Ovary (tissue), 9 donors: ENCODE results near the gene GPR152. TPM values are rescaled to one million over a fixed set of nuclear protein-coding genes. Genes with fewer than 3 reads are reported as not detected.

Experiments used
- DNase-seq, 5 donors: peaks; one replicate each; pipeline ENCODE4 v3.0.0-alpha.2; 2019 to 2020
- H3K27ac ChIP-seq, 2 donors: fragments of 200-600 bp; one replicate each; pipeline versions ENCODE4 v1.5.1 to v1.8.0; 2019 to 2022
- H3K27me3 ChIP-seq: fragments of 200-600 bp; one replicate; pipeline ENCODE4 v1.8.0; 2022
- H3K36me3 ChIP-seq: fragments of 200-600 bp; sonication (generic); one replicate; pipeline ENCODE4 v1.5.1; 2019
- H3K4me1 ChIP-seq: one replicate; pipeline ENCODE4 v1.8.1; 2013; ENCODE audit warnings: mild to moderate bottlenecking, moderate library complexity; ENCODE audit not compliant: insufficient read depth
- H3K4me3 ChIP-seq: fragments of 200-600 bp; sonication (generic); one replicate; pipeline ENCODE4 v1.5.1; 2017
- H3K9me3 ChIP-seq, 2 donors: fragments of 200-600 bp in 1 of 2; sonication (generic) in 1 of 2; one replicate each; pipeline versions ENCODE4 v1.5.1 to v1.8.1; 2013 to 2019; ENCODE audit warnings: mild to moderate bottlenecking in 1 of 2, moderate library complexity in 1 of 2
- EP300 ChIP-seq: sonication (generic); formaldehyde crosslinking; IDR thresholded peaks from one replicate; pipeline ENCODE4 v1.6.1; 2017; ENCODE audit warnings: antibody characterized with exemption
- POLR2A ChIP-seq: fragments of 450-650 bp; IDR thresholded peaks from one replicate; pipeline ENCODE4 v1.6.1; 2017; ENCODE audit warnings: antibody characterized with exemption, mild to moderate bottlenecking, moderate library complexity
- WGBS, 3 donors: extraction: QIAGEN DNeasy Blood & Tissue Kit in 1 of 3; methylation state at CpG; one replicate each; pipeline versions ENCODE4 v1.1.5 to v1.1.7; 2013 to 2017; 5-methylcytosine and 5-hydroxymethylcytosine counted together
- intact Hi-C, 4 donors: fragments of 100-400 bp; cut with DNase I; formaldehyde crosslinking; loops; one replicate each; pipeline versions ENCODE4 v1.11.0 to v1.15.1; 2022 to 2023
- polyA plus RNA-seq, 2 donors: library from polyadenylated mRNA; stranded (reverse); fragments of 200-250 nt in 1 of 2; fragments of 350-450 nt in 1 of 2; fragmentation: Illumina TruSeq in 1 of 2; extraction: RNeasy Lipid Tissue Mini Kit (QIAGEN cat#74804) in 1 of 2; gene quantifications; one replicate each; pipeline ENCODE4 v1.2.3, GENCODE V29; 2013 to 2014
- total RNA-seq, 7 donors: library from RNA; depleted of rRNA in 2 of 7; stranded (reverse); fragments of >200 nt in 2 of 7; fragmentation: NEBNext Ultra II Directional in 3 of 7; extraction: Animal tissue kit (Norgen Biotek cat#: 25700) in 3 of 7; gene quantifications; one replicate each; pipeline versions ENCODE4 v1.1.0 to v1.2.4, GENCODE V29; 2016 to 2023
- TF ChIP-seq, protein P1 (sequence below), 3 donors: fragments of 450-650 bp in 2 of 3; fragments of 200-600 bp in 1 of 3; IDR thresholded peaks; one replicate each; pipeline versions ENCODE4 v1.5.1 to v1.8.0; 2016 to 2022; ENCODE audit warnings: antibody characterized with exemption in 3 of 3, mild to moderate bottlenecking in 1 of 3
- donor health status: DM: no; HTN: no; CAD: no; lungs with moderate emphysema.
- donor health status: DM: no; HTN: no; CAD: no.
- donor health status: Bipolar disorder and iron deficiency.
- donor health status: DM: yes; HTN: yes; CAD: no.
- donor health status: DM: no; HTN: no; CAD: no.
- donor health status: DM: yes; HTN: yes; CAD: no.

GPR152 gene
- total and polyA plus RNA-seq, 9 donors, result 0.15 TPM; not detected in 8

DNA sequence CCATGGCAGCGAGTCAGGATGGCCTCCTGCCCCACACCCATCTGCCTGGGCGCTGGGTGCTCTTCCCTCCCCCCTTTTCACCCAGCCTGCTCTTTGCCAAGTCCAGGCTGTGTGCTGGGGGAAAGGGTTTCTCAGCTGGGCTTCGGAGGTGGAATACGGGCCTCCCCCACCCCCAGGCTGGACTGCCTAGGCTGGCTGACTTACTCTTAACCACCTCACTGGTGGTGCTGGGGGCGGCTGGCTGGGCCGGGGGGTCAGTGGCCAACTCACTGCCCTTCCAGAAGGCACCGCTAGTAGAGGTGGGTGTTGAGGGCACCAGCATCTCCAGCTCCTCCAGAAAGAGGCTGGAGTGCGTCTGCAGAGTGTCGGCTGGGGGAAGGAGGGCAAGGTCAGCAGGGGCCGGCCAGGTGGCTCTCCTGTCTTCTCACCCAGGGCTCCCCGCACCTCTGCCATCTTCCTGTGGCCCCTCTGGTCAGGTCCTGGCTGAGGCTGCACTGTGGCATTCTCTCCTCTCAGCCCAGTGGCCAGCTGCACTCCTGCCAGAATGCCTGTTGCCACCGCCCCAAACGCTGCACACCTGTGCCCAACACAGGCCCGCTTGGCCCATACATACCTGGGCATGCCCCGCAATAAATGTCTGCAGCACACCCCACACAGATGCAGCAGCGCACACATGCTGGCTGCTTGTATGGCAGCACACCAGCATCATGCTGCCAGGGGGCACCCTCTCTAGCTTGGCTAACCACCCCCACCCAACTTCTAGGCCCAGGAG is 42.9 kb upstream of the GPR152 start:
- no peak for DNase-seq
- TF ChIP-seq, protein P1, sequence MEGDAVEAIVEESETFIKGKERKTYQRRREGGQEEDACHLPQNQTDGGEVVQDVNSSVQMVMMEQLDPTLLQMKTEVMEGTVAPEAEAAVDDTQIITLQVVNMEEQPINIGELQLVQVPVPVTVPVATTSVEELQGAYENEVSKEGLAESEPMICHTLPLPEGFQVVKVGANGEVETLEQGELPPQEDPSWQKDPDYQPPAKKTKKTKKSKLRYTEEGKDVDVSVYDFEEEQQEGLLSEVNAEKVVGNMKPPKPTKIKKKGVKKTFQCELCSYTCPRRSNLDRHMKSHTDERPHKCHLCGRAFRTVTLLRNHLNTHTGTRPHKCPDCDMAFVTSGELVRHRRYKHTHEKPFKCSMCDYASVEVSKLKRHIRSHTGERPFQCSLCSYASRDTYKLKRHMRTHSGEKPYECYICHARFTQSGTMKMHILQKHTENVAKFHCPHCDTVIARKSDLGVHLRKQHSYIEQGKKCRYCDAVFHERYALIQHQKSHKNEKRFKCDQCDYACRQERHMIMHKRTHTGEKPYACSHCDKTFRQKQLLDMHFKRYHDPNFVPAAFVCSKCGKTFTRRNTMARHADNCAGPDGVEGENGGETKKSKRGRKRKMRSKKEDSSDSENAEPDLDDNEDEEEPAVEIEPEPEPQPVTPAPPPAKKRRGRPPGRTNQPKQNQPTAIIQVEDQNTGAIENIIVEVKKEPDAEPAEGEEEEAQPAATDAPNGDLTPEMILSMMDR (IDR thresholded peaks at IDR 0.05), result no peak

DNA sequence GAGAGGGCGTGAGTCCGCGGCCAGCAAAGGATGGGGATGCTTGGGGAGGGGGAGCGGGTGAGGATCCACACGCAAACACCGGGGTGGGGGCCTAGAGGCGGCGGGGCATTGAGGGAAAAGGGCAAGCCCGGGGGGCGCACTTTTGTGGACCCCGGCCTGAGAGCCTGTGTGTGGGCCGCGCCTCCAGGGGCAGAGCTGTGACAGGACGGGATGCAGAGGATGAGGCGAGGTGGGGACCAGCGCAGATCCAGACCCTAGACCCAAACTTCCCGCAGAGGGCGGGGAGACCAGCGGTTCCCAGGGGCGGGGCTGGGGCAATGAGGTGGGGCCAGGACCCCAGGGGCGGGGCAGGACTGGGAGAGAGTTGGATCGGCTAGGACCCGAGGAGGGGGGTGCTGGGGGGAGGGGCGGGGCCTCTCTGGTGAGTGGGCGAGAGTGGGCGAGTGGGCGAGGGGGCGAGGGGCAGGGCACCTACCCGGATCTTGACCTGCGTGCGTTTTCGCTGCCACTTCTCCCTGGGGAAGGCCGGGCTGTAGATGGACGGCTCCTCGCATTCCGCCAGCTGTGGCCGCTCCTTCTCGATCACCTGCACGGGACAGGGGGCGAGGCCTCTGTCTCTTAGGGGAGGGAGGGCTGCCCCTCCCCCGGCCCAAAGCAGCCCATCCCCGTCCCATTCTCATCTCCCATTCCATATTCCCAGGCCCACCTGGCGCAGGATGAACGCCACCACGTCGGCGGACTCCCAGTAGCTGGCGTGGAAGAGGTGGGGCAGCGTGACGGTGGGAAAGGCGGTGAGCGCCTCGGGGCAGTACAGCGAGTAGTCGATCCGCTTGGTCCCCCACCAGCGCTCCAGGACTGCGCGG is 42.1 kb upstream of the GPR152 start:
- no peak for DNase-seq
- TF ChIP-seq EP300 (no peak), POLR2A (no peak)
- TF ChIP-seq, protein P1 (IDR thresholded peaks at IDR 0.05), result no peak
- Histone ChIP-seq H3K27ac (no peak overlapping the region), H3K36me3 (no peaks in the 10 kb centered on the region), H3K27me3 (no peaks in the 10 kb centered on the region), H3K9me3 (no peaks in the 10 kb centered on the region), H3K4me3 (no peak overlapping the region), H3K4me1 (no peaks in the 10 kb centered on the region)
- 90% methylated on average over 59 of the region's 59 CpGs for WGBS, 3 donors
- intact Hi-C loops, result no loop called here

More for the DNA sequence above, 42.9 kb upstream of the GPR152 start:
- Histone ChIP-seq H3K36me3 (no peaks in the 10 kb centered on the region), H3K4me3 (no peak overlapping the region), H3K9me3 (no peaks in the 10 kb centered on the region), H3K4me1 (no peaks in the 10 kb centered on the region), H3K27ac (no peak overlapping the region), H3K27me3 (no peaks in the 10 kb centered on the region)
- 89 to 93% (median 92%) methylated on average over 16 of the region's 16 CpGs for WGBS, 3 donors
- intact Hi-C loops, result no loop called here

DNA sequence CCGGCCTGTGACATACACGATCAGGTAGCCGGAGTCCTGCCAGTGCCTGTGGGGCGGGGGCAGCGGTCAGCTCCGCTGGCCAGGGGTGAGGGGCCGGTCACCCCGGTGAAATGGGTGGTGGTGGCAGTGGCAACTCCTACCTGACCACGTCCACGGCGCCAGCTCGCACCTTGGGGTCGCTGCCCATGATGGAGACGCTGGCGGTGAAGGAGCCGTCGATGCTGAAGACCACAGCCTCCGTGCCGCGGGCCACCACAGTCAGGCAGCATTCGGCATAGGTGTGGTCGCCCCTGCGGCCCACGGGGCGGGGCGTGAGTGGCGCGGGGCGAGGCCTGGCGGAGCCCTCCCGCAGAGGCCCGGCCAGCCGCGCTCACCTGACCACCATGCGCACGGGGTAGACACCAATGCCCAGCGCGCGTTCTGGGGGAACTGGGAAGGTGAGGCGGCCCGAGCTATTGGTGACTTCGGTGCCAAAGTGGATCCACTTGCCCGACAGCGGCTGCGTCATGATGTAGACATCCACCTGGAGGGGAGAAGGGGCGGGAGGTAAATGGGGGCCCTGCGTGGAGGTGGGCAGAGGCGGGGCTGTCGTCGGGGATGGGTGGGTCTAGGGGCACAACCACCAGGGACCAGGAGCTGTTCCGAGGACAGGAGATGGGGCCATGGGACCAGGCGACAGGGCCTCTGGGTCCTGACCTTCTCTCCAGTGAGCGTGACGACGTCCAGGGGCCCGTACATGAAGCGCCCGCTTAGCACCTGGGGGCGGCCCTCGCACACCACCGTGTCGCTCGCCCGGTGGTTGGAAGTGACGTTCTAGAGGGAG is 41.2 kb upstream of the GPR152 start:
- no peak for DNase-seq
- intact Hi-C loops, result no loop called here
- Histone ChIP-seq H3K4me3 (no peak overlapping the region), H3K9me3 (no peaks in the 10 kb centered on the region), H3K27me3 (no peaks in the 10 kb centered on the region), H3K4me1 (no peaks in the 10 kb centered on the region), H3K36me3 (no peaks in the 10 kb centered on the region), H3K27ac (no peak overlapping the region)
- 93 to 97% (median 94%) methylated on average over 55 to 65 of the region's 65 CpGs for whole genome bisulfite sequencing, 3 donors
- TF ChIP-seq POLR2A (no peak), EP300 (no peak)
- TF ChIP-seq, protein P1 (IDR thresholded peaks at IDR 0.05), result no peak

DNA sequence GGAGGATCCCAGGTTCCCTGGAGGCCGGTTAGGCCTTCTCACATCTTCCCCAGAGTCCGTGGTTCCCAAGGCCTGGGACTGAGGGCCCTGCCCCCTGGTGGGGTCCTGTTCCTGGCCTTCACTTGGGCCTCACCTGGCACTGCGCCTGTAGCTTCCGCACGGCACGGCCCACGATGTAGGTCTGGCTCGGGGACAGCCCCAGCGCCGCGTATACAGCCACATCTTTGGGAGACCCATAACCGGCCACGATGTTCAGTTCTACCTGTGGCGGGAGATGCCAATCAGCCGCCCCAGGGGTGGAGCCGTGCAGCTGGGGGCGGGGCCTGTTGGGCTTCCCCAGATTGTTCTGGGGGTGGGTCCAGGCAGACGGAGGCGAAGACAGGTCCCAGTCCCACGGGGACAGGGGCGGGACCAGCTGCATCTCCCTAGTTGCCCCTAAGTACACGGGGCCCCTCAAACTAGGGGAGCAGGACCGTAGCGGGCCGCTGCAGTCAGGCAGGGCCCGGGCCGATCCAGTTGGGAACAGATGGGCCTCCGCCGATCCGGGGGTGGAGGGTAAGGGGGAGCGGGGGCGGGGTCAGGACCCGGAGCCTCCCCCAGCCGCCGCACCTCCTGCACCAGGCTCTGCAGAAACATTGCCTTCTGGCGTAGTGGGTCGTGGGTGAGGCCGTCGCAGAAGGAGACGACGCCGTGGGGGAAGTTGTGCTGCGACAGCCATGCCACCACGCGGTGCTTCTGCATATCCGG is 40.4 kb upstream of the GPR152 start:
- no peak overlapping the region for H3K27ac ChIP-seq
- no peaks in the 10 kb centered on the region for H3K9me3 ChIP-seq
- intact Hi-C loops, result no loop called here
- DNase-seq, result peak in 1 of 5 donors; percentile 30
- WGBS, 3 donors, result 63 to 77% (median 68%) methylated on average over 31 to 46 of the region's 46 CpGs
- H3K27me3 ChIP-seq, result no peaks in the 10 kb centered on the region
- TF ChIP-seq POLR2A (no peak), EP300 (no peak)
- TF ChIP-seq, protein P1 (IDR thresholded peaks at IDR 0.05), result no peak
- H3K4me3 ChIP-seq, result no peak overlapping the region
- no peaks in the 10 kb centered on the region for H3K36me3 ChIP-seq
- no peaks in the 10 kb centered on the region for H3K4me1 ChIP-seq
